Uterus (tissue), 4 donors: ENCODE measurements around the gene NXN. TPM values are rescaled to one million over a fixed set of nuclear protein-coding genes. Genes with fewer than 3 reads are reported as not detected.

Source experiments
- DNase-seq, 2 donors: peaks; one replicate each; pipeline ENCODE4 v3.0.0-alpha.2; 2019 to 2020
- H3K27ac ChIP-seq, 2 donors: fragments of 200-600 bp; sonication (generic); 1 replicate in 1 of 2; 2 replicates in 1 of 2; pipeline ENCODE4 v1.5.1; 2016 to 2018
- H3K27me3 ChIP-seq, 2 donors: fragments of 200-600 bp; sonication (generic); one replicate each; pipeline ENCODE4 v1.5.1; 2018 to 2019; ENCODE audit warnings: control low read depth in 1 of 2
- H3K36me3 ChIP-seq, 2 donors: fragments of 200-600 bp; sonication (generic); one replicate each; pipeline ENCODE4 v1.5.1; 2019; ENCODE audit warnings: control low read depth in 1 of 2
- H3K4me1 ChIP-seq, 2 donors: fragments of 200-600 bp; sonication (generic); one replicate each; pipeline ENCODE4 v1.5.1; 2018 to 2019; ENCODE audit warnings: control low read depth in 1 of 2
- H3K4me3 ChIP-seq, 2 donors: fragments of 200-600 bp; sonication (generic); 1 replicate in 1 of 2; 2 replicates in 1 of 2; pipeline ENCODE4 v1.5.1; 2018 to 2019; ENCODE audit warnings: mild to moderate bottlenecking in 1 of 2
- H3K9me3 ChIP-seq, 2 donors: fragments of 200-600 bp; sonication (generic); one replicate each; pipeline ENCODE4 v1.5.1; 2019; ENCODE audit warnings: control low read depth in 1 of 2
- CTCF ChIP-seq, 4 experiments: fragments of 200-600 bp in 2 of 4; fragments of 450-650 bp in 2 of 4; sonication (generic) in 2 of 4; IDR thresholded peaks; one replicate each; pipeline ENCODE4 v1.5.1; 2016 to 2019; ENCODE audit warnings: antibody characterized with exemption in 4 of 4, mild to moderate bottlenecking in 2 of 4, moderate library complexity in 1 of 4
- POLR2A ChIP-seq, 2 donors: fragments of 450-650 bp; IDR thresholded peaks; one replicate each; pipeline ENCODE4 v1.6.1; 2016; ENCODE audit warnings: antibody characterized with exemption in 2 of 2, mild to moderate bottlenecking in 1 of 2, moderate library complexity in 1 of 2
- intact Hi-C: fragments of 100-400 bp; cut with DNase I; formaldehyde crosslinking; loops from one replicate; pipeline ENCODE4 v1.15.1; 2023; ENCODE audit warnings: low total_unique reads
- total RNA-seq, 4 donors: library from RNA; depleted of rRNA in 3 of 4; stranded (reverse); fragments of >200 nt in 3 of 4; gene quantifications; one replicate each; pipeline versions ENCODE4 v1.1.0 to v1.2.4, GENCODE V29; 2014 to 2023
- donor health status: DM: yes; HTN: yes; CAD: no.

NXN gene
- total RNA-seq, 4 donors from 2014 or later, result 6.5 to 99.0 (median 49.9) TPM

DNA sequence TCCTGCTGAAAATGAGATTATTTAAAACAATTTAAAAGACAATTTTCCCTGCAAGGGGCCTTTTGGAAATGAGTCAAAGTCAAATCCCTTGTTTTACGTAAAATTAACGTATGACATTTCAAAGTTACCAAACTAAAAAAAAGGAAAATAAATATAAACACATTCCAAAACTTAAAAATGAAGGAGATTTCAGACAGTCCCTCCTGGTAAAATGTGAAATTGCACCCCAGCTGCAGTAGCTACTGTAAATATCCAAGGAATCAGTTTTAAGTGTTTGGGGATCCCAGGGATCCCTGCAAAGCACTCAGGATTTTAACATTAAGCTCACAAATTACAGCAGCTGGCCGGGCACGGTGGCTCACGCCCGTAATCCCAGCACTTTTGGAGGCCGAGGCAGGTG lies 63.3 kb downstream of the NXN start:
- no peak for TF ChIP-seq POLR2A (IDR thresholded peaks at IDR 0.05)
- no peak for TF ChIP-seq CTCF (IDR thresholded peaks at IDR 0.05)
- DNase-seq, result no peak
- Histone ChIP-seq H3K36me3 (no peaks in the 10 kb centered on the region), H3K4me3 (no peak overlapping the region), H3K27ac (peak overlapping the region; percentile 88 to 92), H3K4me1 (peaks cover 0 to 3% of the 10 kb centered on the region in 2 donors), H3K27me3 (no peaks in the 10 kb centered on the region), H3K9me3 (no peaks in the 10 kb centered on the region)
- intact Hi-C loops, result no loop called here

- Histone ChIP-seq H3K27ac (peak overlapping the region; percentile 66 to 92), H3K27me3 (no peaks in the 10 kb centered on the region), H3K4me1 (peaks cover 0 to 3% of the 10 kb centered on the region in 2 donors), H3K9me3 (no peaks in the 10 kb centered on the region), H3K36me3 (no peaks in the 10 kb centered on the region), H3K4me3 (no peak overlapping the region)
- no peak for TF ChIP-seq POLR2A (IDR thresholded peaks at IDR 0.05)
- no peak for TF ChIP-seq CTCF (IDR thresholded peaks at IDR 0.05)
- DNase-seq, result peak in 1 of 2 donors; percentile 66
- intact Hi-C loops, result no loop called here
Measured at GRCh38 chr17:915538-916201, 63.9 kb downstream of the NXN start.

- TF ChIP-seq CTCF (IDR thresholded peaks at IDR 0.05), result no peak
- no peak for TF ChIP-seq POLR2A (IDR thresholded peaks at IDR 0.05)
- H3K9me3 ChIP-seq, result no peaks in the 10 kb centered on the region
- no peaks in the 10 kb centered on the region for H3K36me3 ChIP-seq
- intact Hi-C loops, result no loop called here
- DNase-seq, result no peak
- H3K4me3 ChIP-seq, result no peak overlapping the region
- H3K4me1 ChIP-seq, result peaks cover 0 to 3% of the 10 kb centered on the region in 2 donors
- no peaks in the 10 kb centered on the region for H3K27me3 ChIP-seq
- H3K27ac ChIP-seq, result peak overlapping the region; percentile 66 to 92
Measured at GRCh38 chr17:914561-914960, 65.0 kb downstream of the NXN start.

GRCh38 chr17:913207-913606 lies 66.4 kb downstream of the NXN start:
- no peaks in the 10 kb centered on the region for H3K9me3 ChIP-seq
- H3K36me3 ChIP-seq, result no peaks in the 10 kb centered on the region
- H3K4me3 ChIP-seq, result no peak overlapping the region
- H3K4me1 ChIP-seq, result peaks cover 0 to 3% of the 10 kb centered on the region in 2 donors
- no peaks in the 10 kb centered on the region for H3K27me3 ChIP-seq
- no peak for DNase-seq
- intact Hi-C loops, result no loop called here
- TF ChIP-seq POLR2A (IDR thresholded peaks at IDR 0.05), result no peak
- no peak for TF ChIP-seq CTCF (IDR thresholded peaks at IDR 0.05)
- peak overlapping the region; percentile 43 to 92 for H3K27ac ChIP-seq

DNA sequence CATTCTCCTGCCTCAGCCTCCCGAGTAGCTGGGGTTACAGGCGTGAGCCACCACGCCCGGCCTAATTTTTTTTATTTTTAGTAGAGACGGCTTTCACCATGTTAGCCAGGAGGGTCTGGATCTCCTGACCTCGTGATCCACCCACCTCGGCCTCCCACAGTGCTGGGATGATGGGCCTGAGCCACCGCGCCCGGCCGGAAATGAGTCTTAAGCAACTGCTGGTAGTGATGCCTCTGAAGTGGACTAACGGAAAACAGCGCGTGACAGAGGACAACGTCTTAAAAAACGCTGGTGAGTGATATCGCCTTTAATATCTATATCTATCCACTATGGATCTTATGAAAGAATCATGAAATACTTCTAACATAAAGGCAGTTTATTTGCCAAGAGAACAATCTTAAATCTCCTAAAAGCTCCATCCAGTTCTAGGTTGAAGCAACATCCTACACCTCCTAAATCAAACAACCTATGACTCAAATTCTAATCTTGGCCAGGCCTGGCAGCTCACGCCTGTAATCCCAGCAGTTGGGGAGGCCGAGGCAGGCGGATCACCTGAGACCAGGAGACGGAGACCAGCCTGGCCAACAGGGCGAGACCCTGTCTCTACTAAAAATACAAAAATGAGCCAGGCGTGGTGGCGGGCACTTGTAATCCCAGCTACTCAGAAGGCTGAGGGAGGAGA lies 69.8 kb downstream of the NXN start:
- intact Hi-C loops, result no loop called here
- H3K4me3 ChIP-seq, result no peak overlapping the region
- peaks cover 0 to under 1% of the 10 kb centered on the region in 2 donors for H3K4me1 ChIP-seq
- DNase-seq, result peak; percentile 72 to 78
- TF ChIP-seq CTCF (IDR thresholded peaks at IDR 0.05) (no peak), POLR2A (IDR thresholded peaks at IDR 0.05) (no peak)
- no peaks in the 10 kb centered on the region for H3K27me3 ChIP-seq
- H3K9me3 ChIP-seq, result no peaks in the 10 kb centered on the region
- H3K27ac ChIP-seq, result peak overlapping the region; percentile 80 to 92
- H3K36me3 ChIP-seq, result no peaks in the 10 kb centered on the region
